ENCODE data around the gene FBXW4. TPM values are rescaled to one million over a fixed set of nuclear protein-coding genes. Genes with fewer than 3 reads are reported as not detected.

Gene FBXW4
- total RNA-seq, 1 donor from 2014 or later: 34.4 TPM

- no peak for DNase-seq
Measured at GRCh38 chr10:101696632-101697031, 1.7 kb upstream of the FBXW4 start.

DNA sequence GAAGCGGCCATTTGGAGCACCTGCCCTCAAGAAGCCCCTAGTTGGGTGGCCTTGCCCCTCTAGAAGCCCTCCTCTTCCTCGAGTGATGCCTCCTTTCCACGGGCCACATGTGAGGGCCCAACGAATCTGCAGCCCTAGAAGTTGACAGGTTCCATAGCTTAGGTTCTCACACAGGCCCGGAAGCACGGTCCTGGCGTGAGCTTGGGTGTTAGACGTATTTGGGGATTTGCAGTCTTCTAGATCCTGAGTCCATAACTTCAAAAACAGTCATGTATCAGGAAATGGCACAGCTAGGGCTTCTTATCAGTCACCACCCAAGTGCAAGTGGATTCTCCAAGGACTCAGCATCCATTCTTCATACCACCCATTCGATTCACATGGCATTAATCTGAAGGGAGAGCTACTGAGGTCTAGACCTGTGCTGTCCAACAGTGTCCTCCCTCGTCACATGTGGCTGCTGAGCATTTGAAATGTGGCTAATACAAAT, 477 bp upstream of the FBXW4 start:
- no peak for DNase-seq

- peak; percentile 15 for DNase-seq
Measured at GRCh38 chr10:101693978-101694673, 844 bp downstream of the FBXW4 start.

DNA sequence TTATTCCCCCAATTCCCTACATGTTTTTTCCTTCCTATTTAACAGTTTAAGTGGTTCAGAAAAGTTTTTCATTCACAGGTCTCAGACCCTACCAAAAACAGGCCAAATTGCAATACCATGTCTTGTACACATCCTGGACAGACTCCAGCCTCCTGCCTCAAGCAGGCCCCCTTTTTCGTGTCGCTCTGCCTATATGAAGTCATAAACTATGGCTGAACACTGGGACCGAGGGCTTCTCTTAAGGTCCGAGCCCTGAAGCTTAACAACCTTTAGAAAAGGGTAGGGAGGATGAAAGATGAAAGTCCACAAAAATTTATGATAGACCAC, 1.4 kb downstream of the FBXW4 start:
- DNase-seq: peak; percentile 15

DNA sequence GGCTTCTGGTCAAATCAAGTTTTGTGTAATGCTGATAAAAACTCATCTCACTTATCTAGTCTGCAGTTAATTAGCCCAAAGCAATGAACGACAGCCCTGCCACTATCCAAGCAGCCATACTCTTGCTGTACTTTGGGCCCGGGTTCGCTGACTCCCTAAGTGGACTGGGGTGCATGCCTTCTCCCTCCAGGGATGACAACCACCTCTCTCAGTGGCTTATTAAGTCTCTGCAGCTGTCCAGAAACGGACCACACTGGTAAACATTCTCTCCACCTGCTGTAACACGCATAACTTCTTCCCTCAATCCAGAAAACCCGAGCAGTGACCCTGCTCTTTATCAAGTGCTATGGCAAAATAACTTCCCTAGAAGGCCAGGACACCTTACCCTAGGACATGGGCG, 3.9 kb downstream of the FBXW4 start:
- no peak for DNase-seq

DNA sequence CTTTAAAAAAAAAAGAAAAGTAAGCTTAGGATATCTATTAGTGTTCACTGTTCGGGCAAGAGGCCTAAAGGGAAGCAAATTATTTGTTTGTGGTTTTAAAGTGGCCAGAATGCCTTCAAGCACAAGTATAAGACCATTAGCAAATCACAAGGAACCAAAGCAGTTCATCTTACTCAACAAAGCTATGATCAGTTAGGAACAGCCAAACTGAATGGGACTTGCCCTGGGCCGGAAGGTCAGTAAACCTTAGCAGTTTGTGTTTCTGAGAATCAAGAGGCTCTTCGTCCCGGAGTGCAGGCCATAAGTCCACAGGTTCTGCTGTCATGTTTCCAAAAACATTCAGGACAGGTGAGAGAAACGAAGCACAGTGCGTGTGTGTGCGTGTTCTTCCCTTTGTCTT, 4.5 kb downstream of the FBXW4 start:
- DNase-seq: no peak

GRCh38 chr10:101687071-101687658, 7.8 kb downstream of the FBXW4 start:
- no peak for DNase-seq

GRCh38 chr10:101686133-101686925, 8.6 kb downstream of the FBXW4 start:
- no peak for DNase-seq

DNA sequence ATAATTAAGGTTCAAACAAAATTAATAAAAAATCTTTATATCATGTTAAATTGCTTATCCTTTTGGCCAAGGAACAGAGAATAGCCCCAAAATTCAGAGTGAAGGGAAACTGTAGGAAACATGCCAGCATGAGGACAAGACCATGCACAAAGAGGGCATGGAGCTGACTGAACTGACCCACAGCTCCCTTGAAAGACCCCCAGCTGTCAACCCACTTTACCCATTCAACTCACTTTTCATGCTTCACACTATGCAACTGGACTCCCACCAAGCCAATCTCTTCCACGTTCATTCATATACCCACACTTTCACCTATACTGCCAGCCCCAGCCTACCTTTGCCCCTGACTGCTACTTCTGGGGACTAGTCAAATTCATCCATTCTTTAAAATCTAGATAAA, 10.2 kb downstream of the FBXW4 start:
- DNase-seq: no peak

- no peak for DNase-seq
Measured at GRCh38 chr10:101683276-101683675, 11.7 kb downstream of the FBXW4 start.

GRCh38 chr10:101682172-101682825, 12.7 kb downstream of the FBXW4 start:
- no peak for DNase-seq

GRCh38 chr10:101676565-101676964, 18.4 kb downstream of the FBXW4 start:
- no peak for DNase-seq

DNA sequence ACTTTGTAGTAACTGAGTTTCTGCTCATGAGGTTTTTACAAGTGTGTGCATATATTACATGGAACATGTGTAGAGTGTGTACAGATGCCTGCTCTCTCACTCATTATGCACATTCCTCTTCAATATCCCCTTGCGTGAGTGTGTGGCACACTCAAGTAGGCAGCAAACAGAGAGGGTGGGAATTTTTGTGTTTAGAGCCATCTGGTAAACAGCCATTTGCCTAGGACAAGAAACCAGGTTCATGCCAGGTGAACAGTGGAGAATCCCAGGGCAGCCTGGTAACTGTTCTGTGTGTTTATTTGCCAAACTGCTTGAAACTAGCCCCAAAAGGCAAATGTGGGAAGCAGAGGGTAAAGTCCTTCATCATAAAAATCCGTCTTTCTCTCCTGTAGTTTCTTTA, 19.9 kb downstream of the FBXW4 start:
- no peak for DNase-seq

GRCh38 chr10:101672536-101672935, 22.4 kb downstream of the FBXW4 start:
- no peak for DNase-seq

DNA sequence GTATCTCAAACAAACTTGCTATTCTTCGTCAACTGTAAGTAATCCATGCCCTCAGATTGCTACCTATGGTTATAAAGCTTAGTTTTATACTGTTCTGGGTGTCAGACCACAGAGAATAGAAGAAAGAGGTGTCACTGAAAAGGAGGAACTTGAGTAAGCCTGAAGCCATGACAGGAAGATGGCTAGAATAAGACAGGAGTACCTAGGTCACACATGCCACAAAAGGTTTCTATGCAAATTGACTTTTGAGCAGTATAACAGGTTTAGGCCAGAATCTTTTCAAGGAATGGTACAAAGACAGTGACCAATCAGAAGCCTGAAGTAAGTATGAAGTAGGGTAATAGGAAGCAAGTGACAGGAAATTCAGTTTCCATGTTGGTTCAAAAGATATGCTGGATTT, 23.5 kb downstream of the FBXW4 start:
- no peak for DNase-seq

GRCh38 chr10:101670635-101671034, 24.3 kb downstream of the FBXW4 start:
- DNase-seq: no peak

DNA sequence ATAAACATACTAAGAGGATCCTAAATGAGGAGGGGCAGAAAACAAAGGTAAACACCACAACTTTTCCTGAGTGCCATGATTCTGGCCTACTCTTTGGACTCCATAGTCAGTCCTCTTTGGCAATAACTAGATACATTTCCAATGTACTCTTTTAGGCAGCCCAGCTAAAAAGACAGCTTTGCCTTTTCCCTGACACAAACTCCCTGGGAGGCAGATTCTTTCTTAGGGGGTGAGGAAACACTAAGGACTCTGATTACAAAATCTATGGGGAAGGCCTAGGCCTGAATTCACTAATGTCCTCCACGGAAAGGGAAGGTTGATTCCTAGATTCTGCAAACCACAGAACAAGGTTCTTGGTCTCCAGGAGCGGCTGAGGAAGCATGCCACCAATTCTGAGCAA, 25.8 kb downstream of the FBXW4 start:
- no peak for DNase-seq

DNA sequence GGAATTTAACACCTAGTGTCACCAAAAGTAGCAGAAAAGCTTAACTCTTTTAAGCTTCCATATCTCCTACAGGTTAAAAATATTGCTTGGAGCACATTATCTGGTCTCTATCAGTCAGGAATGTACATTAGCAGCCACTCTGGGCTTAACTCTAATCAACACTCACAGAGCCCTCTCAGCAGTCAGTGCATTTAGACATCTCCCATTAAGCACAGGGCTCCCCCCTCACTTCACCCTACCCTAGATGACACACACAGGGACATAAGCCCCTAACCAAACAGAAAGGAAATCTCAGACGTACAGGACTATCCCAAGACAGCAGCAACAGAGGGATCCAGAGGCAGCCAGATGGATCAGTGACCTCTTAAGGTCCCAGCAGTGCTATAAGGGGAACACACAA, 26.4 kb downstream of the FBXW4 start:
- no peak for DNase-seq

DNA sequence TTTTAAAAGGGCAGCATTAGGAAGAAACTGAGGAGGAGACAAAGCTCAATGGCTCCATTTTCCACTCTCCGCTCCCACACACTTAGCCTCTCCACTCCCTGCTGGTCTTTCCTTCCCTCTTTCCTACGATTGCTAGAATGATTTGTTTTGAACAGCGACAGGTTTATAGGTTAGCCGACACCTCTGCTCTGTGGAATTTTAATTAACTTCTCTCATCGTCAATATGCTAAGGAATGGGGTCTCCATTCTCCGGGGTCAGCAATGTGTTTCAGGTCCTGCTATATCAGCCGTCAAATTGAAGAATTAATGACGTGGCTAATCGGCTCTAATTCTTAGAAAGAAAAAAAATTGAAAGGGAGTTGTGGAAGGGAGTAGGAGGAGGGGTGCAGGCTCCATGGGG, 28.9 kb downstream of the FBXW4 start:
- DNase-seq: no peak

GRCh38 chr10:101663097-101663496, 31.9 kb downstream of the FBXW4 start:
- no peak for DNase-seq

DNA sequence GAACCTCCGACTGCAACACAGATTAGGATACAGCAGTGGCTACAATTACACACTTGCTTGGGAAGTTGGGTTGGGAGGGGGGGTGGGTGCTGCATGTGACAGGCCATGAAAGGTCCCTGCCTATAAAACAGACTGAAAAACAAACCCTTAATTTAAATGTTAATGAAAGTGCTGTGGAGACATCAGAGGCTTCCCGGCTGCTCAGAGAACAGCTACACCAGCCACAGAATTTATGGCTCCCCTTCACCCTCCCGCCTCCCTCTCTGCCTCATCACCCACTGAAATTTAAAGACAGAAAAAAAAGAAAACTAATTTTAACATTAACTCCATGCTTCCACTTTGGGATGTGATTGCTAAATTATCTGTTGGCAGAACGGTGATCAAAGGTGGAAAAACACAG, 34.7 kb downstream of the FBXW4 start:
- no peak for DNase-seq

DNA sequence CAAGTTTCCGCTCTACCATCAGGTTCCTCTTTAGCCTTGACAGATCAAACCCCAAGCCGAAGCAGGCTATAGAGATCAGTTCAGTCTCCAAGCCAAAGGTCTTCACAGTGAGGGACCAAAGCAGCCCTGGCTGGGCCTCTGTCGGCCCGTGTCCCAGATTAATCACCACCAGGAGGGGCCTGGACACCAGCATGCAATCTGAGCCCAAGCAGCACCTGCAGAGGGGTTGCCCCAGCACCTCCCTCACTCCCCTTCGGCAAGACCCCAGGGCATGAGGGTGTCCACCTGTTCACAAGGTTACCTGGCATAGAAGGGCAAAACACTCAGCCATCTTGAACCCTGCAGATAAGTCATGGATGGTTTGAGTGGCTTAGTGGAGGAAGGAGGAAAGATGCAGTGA, 36.0 kb downstream of the FBXW4 start:
- DNase-seq: no peak

- DNase-seq: no peak
Measured at GRCh38 chr10:101656890-101657289, 38.1 kb downstream of the FBXW4 start.
